HG02852 (cell line): ENCODE measurements around the gene CDH23.

ENCODE experiments used
- ATAC-seq: cut with Tn5 transposase; IDR thresholded peaks from one replicate; pipeline ENCODE4 v1.9.1; 2021; ENCODE audit warnings: mild to moderate bottlenecking, moderate library complexity; ENCODE audit not compliant: unreplicated experiment

The CDH23 gene

DNA sequence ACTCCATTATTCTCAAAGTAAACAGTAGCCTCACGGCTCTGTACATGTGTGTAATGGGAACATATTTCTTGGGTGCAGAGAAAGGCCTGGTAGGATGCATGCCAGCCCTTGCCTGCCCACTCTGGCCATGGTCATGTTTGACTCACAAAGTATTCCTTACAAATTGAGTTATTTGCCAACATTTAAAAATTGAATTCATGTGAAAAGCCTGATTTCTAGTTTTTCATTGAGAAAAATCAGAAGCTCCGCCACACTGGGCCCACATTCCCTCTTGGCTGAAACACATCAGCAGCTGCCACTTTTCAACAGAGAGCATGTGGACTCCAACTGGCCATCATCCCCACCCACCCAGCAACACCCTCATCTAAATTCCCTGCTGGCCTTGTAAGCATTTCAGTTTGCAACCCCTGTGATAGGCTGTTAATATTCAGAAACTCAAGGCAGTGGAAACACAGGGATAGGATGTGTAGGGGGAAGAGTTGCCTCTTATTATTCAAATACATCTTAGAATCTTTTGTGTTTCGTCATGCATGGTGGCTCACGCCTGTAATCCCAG is 40.9 kb downstream of the CDH23 start:
- ATAC-seq: no peak

DNA sequence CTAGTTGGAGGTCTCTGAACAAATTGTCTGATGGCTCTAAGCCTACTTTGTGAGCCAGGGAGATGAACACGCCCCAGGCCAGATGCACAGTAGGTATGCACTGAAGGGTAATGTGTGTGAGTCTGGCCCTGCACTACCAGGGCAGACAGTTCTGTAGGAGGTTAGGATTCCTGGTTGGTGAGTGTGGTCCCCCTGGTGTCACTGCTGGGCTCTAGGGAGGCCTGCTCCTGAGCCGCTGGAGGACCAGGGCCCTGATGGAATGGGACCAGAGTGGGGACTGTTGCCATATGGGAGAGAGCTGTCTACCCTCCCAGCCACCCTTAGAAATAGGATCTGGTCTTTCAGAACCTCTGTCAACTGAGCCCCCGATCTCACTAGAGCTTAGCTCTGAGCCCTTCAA is 42.0 kb downstream of the CDH23 start:
- ATAC-seq: no peak

DNA sequence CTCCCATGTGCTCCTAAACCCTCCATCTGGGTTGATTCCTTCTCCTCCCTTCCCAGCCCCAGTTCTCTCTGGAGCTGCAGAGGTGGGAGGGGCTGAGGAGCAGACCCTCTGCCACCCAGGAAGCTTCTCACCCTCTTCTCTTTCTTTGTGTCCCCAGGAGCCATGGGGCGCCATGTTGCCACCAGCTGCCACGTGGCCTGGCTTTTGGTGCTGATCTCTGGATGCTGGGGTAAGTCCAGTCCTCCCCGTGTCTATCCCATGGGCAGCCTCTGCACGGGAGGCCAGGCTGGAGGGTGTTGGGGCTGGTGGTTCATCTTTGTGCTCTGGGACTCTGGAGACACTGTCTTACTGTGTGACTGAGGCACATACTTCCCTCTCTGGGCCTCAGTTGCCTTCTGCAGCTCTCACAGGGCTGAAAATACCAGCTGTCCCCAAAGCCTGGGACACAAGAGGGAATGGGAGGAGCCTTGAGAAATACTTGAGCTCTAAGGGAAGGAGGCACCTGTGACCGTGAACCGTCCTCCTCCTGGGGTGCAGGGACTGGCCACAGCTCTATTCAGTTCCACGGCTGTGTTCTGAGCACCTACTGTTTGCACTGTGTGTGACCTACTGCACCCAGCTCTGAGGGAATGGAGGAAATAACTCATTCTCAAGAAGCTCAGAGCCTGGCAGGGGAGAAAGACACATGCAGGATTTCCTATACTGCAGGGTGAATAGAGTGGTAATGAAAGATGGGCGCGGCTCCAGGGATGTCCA is 43.1 kb downstream of the CDH23 start:
- ATAC-seq: no peak

DNA sequence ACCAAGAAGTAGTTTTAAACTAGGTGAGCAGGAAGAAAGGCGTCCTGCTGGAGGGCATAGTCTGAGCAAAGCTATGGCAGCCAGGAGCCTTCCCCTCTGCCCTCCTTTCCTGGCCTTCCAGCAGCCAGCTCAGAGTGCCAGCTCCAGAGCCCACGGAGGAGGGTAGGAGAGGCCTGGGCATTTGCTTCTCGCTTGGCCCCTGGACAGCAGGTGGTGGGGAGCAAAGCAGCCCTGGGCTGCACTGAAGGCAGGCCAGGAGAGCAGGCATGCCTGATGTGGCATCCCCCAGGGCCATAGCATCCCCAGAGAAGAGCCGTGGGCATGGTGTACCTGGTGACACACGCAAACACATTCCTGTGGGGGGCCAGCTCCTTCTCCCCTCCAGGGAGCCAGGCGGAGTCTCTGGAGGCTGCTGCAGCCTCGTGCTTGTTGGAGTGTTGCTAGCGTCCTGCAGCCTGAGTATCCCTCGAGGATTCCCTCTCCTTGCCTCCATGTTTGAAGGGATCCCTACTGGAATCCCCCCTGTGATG is 43.9 kb downstream of the CDH23 start:
- no peak for ATAC-seq

DNA sequence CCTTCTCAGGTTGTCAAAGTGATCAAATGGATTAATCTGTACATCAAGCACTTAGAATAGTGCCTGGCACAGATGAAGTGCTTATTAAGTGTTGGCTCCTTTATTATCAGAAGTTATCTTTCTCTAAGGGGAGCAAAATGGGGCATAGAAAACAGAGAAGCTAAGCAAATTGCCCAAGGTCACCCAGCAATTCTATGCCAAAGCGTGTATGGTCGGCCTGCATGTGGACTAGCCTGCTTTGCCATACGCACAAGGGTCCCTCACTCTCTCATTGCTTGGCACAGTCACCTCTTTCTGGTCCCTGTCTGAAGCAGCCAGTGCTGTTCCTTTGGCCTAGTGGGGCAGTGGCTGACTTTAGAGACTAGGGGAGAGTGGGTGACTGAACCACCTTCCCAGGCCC is 45.3 kb downstream of the CDH23 start:
- ATAC-seq: no peak

DNA sequence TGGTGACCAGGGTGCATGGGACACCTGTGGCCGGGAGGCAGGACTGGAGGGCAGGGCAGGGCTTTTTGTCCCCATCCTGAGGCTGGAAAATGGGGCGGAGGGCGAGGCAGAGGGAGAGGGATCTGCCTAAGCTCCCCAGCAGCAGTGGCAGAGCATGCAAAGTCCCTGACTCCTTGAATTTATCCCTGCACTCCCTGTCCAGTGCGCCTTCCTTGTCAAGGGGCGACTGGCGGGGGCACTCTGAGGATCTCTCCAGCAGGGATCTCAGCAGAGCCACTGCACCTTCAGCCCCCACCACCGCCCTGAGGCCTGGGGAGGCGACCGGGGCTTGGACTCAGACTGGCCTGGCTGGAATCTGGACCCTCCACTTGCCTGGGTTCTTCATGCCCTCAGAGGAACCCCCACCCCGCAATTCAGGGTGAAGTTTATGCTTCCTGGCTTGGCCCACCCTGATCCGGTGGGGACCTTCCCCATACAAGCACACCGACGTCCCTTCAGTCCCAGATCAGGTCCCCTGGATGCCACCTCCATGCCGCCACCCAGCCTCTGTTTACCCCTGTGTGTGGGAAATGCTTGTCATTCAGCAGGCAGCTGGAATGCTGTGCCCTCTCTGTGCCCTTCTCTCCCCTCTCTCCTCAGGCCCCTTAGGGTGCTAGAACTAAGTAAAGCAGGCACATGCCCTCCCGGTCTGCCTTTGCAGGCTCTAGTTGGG is 46.3 kb downstream of the CDH23 start:
- ATAC-seq: no peak

DNA sequence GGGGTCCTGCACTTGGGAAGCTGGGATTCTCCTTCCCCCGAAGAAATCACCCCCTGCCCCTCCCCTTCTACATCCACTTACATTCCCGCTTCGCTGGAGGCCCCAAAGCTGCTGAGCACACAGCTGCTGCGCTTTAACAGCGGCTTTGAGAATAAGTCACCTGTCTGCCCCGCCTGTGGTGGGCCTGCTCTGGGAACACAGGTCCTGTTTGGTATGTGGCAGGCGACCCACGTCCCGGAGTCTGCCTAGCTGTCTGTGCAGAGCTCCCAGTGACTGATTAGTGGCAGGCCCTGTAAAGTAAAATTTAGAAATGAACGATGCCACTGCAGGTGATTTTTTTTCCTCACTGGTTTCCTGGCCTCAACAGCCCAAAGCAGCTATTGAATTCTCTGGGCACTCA is 47.0 kb downstream of the CDH23 start:
- ATAC-seq: no peak

DNA sequence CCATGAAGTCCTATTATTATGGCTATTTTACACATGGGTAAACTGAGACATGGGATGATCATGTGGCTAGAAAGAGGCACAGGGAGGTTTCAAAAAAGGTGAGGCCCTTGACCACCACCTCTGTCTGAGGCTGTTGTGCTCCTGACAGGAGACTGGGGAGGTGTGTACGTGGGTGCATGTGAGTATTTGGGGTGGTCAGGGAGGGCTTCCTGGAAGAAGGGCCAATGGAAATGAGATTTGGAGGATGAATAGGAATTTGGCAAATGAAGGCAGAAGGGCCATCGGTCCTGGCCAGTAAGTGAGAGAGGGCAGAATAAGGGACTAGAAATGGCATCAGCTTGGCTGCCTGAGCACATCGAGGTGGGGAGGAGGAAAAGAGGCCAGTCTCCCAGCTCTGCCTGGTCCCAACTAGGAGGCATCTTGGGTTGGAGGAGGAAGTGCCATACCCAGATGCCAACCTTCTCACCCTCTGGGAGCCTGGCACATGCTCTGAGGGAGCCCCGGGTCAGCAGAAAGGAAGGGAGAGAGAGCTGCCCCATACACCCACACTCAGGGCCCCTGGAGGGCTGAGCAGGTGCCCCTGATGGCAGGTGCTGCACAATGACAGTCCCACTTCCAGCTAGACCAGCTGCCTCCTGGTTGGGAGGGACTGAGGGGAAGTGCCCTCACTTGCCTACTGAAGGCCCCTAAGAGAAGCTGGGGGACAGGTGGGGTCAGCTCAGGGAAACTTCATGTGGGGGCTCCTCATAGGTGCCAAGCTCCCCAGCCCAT is 47.7 kb downstream of the CDH23 start:
- no peak for ATAC-seq

DNA sequence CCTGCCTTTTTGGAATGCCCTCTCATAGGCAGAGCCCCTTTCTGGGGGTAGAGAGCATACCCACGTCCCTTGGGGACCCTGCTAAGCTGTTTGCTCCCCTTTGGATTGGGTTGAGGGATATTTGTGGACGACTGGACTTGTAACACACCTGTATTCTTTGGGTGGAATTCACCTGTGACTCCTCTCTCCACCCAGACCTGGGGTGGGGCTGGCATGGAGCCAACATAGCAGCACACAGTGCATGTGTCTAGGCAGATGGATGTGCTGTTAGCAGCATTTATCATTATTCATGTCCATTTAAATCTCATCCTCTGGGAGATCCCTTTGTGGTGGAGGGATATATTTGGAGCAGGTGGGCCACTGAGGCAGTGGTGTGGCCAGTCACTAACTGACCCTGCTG is 51.0 kb downstream of the CDH23 start:
- no peak for ATAC-seq

DNA sequence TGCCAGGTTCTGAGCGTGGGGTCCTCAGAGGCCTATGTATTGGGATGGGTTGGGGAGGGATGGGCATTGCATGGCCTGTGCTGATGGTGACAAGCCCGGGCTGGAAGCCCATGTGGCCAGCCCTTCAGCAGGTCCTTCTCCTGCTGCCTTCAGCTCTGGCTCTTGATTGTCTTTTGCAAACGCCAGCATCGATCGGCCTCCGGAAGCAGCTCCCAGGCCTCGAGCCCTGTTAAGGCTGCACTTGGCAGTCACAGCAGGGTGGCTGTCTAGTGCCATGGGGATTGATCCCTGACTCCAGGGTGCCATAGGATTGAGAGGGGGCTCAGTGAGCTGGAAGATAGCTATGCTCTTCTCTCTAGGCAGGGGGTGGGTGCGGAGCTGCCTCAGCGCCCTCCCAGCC is 51.4 kb downstream of the CDH23 start:
- no peak for ATAC-seq

DNA sequence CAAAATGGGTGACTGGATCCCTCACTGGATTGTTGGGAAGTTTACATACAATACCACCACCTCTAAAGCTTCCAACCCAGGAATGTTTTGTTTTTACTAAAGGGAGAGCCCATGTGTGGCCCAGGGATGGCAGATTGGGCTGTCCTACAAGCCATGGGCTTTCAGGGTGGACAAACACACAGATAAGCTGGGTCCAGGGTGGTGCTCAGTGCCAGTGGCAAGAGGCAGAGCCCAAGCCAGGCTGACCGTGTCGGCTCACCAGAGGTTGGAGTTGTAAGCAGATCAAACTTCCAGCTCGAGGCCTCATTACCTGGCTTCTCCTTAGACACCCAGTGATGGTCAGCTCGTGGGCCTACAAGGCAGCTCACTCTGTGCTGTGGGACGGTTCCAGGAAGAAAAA is 52.3 kb downstream of the CDH23 start:
- no peak for ATAC-seq

DNA sequence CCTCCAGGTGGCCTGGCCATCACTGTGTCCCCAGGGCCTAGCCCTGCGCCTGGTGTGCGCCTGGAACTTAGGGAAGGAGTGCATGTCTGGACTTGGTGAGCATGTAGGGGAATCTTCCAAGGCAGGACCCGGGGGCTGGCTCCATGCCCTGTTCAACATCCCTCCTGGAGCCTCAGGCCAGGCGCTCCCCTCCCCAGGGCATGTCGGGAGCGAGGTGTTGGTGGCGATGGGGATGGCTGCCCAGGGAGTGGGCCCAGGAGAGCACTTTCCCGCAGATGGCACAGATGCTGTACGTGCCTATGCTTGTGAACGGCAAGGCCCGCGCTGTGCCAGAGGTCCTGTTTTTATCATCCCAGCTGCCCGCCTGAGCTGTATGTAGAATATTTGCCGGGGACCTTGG is 55.0 kb downstream of the CDH23 start:
- no peak for ATAC-seq

DNA sequence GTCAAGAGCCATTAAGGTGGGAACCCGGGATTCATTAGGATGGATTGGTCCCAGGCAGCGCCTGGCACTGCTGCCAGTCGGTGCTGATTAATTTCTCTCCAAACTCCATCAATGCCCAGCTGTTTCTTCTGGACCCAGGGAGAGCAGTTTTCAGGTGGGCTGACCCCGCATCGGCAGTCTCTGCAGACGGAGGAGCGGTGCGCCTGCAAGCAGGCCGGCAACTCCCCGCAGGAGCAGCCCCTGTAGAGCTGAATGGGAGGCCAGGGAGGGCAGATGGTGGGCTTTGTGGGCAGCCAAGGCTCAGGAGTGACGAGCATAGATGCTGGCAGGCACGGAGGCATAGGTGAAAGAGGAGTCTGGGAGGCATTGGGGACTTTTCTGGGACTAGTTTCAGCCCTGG is 56.5 kb downstream of the CDH23 start:
- no peak for ATAC-seq

DNA sequence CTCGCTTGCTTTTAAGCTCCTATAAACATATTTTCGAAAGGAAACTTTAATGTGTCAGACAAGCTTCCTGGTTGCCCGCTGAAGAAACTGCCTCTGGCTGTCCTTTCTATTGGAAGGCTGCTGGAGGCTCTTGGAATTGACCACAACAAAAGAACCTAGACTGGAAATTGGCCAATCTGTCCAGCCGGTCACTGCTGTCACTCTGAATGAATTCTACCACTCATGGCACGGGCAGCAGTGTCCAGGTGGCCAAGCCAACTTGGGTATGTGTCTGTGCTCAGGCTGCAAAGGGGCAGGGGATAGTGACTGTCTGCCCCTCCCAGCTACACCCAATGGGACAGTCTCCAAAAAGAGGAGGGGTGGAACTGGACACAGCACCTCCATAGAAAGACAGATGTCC is 57.6 kb downstream of the CDH23 start:
- ATAC-seq: no peak

DNA sequence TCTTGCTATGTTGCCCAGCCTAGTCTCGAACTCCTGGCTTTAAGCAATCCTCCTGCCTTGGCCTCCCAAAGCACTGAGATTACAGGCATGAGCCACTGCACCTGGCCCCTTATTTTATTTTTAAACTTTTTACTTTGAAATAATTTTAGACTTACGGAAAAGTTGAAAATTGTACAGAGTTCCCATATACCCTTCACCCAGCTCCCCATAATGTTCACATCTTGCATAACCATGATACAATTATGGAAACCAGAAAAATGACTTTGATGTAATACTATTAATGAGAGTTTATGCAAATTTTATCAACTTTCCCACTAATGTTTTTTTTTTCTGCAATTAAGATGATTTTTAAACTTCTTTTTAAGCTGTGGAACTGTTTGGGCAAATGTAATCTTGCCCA is 58.3 kb downstream of the CDH23 start:
- ATAC-seq: no peak

DNA sequence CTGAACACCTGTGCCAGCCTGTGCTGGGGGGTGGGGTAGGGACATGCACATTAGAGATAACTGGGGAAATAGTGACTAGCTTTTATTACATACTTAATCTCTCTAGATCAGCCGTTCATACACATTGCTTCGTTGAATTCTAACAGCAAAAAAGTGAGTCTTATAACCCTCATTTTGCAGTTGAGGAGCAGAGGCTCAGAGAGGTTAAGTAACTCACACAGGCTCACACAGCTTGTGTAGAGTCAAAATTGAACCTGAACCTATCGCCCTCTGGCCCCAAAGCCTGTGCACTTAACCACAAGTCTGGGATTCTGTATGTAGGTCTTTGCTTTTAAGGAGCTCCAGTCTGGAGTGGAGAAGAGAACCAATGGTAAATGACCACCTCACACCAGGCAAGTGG is 59.9 kb downstream of the CDH23 start:
- ATAC-seq: no peak

DNA sequence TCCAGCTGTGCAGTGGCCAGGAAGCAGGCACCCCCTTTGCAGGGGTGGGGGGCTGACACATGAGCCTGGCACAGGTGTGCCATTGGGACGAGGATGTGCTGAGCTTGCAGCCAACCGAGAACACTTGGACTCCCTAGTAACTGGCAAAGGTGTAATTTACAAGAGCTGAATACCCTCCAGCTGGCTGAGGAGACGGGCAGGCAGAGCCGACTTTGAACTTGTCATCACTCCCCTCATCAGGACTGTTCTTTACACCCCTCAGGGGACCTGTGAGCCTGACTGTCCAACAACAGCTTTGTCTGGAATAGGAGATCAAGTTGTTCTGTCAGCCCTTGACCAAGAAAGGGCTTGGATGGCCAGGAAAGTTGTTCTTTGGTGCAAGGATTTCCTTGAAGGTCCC is 61.2 kb downstream of the CDH23 start:
- no peak for ATAC-seq

DNA sequence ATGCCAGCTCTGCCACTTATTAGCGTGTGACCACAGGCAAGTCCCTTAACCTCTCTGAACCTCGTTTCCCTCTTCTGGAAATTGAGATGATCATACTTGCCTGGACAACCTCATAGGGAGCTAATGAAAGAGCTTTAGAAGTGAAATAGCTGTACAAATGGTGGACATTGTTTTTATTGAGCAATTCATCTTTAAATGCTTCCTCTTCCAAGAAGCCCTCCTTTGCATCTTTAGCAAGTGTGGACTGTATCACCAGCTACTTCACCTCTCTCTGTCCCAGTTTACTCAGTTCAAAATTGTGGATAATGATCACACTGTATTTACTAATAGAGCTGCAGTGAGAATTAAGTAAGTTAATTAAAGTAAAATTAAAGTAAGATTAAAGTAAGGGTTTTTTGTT is 61.7 kb downstream of the CDH23 start:
- ATAC-seq: no peak

DNA sequence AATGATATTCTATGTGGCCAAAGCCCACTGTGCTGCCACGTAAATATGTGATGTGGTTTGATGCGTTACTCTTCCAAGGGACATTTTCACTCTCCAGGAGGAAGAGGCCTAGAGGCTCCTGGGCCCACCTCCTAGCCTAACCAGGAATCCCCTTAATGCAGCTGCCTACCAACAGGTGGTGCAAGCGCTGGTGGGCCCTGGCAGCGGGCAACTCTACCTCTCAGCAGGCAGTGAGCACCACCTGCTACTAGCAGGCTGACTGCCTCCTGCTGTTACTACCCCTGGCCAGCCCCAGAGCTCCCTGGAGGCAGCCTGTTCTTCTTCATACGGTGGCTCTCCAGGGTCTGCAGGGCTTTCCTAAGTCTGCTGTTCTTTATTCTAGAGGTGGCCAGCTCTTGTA is 62.8 kb downstream of the CDH23 start:
- no peak for ATAC-seq

DNA sequence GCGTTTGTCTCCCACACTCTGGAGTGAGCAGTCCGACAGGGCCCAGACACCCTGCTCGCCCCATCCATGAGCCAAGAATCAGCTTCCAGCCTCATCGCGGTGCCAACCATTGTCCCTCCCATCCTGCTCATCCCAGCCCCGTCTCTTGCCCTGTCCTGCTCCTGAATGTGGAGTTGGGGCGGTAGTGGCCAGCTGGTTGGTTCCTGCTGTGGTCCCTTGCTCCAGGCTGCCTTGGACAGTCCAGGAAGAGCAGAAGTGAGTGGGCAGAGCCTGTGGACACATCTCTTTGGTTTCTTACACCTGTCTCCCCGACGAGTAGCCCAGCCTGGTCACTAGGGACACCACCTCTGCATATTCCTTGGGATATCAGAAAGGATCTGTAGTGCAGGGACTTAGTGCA is 63.9 kb downstream of the CDH23 start:
- no peak for ATAC-seq

DNA sequence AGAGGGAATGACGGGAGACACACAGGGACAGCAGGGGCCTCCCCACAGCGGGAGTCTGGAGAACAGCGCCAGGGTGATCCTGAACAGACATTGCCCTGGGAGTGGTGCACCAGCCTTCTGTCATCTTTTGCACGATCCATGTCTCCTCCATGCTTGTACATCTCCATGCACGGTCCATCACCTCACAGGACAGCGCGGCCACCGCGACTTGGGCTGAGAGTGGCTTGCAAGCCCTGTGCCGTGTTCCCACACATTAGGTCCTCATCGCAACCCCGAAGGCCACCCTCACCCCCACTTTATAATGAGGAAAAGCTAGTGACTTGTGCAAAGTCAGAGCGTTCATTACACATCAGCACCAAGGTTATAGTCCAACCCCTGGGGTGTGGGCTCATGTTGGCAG is 64.7 kb downstream of the CDH23 start:
- no peak for ATAC-seq
